Activated effector memory CD4-positive, alpha-beta T cell treated with anti-CD3 and anti-CD28 coated beads, Interleukin-2, amount 50 U/mL, for 16 hours (primary cell): Measurements from ENCODE around the gene NAT10.

ENCODE experiments used
- DNase-seq: peaks from one replicate; pipeline ENCODE4 v3.0.0-alpha.2; 2020

Gene NAT10

GRCh38 chr11:34191578-34191977 is 86.1 kb downstream of the NAT10 start:
- no peak for DNase-seq

GRCh38 chr11:34192481-34193401 is 87.3 kb downstream of the NAT10 start:
- no peak for DNase-seq

GRCh38 chr11:34194576-34195335 is 89.3 kb downstream of the NAT10 start:
- DNase-seq, result no peak
